Neural cell (in vitro differentiated cells): ENCODE data around the gene NACC2. TPM values are rescaled to one million over a fixed set of nuclear protein-coding genes. Genes with fewer than 3 reads are reported as not detected.

Experiments used
- H2AFZ ChIP-seq: fragments of 200-600, 300-800 bp; sonication (generic), shearing (Covaris generic); 2 replicates; pipeline ENCODE4 v1.6.0; 2014; ENCODE audit warnings: low read depth, mild to moderate bottlenecking, antibody characterized with exemption, low read length, moderate library complexity
- H3F3A ChIP-seq: fragments of 200-600 bp; shearing (Covaris generic); 2 replicates; pipeline ENCODE4 v1.6.1; 2016; ENCODE audit warnings: mild to moderate bottlenecking, moderate library complexity, mixed read lengths, antibody characterized with exemption, low read length; ENCODE audit not compliant: insufficient read depth, poor library complexity, severe bottlenecking
- H3K27ac ChIP-seq: fragments of 200-600, 300-800 bp; sonication (generic), shearing (Covaris generic); 2 replicates; pipeline ENCODE4 v1.5.1; 2014; ENCODE audit warnings: mild to moderate bottlenecking, low read length, moderate library complexity
- H3K27me3 ChIP-seq: fragments of 300-800, 200-600 bp; sonication (generic), shearing (Covaris generic); 2 replicates; pipeline ENCODE4 v1.6.0; 2014; ENCODE audit warnings: mild to moderate bottlenecking, low read depth, low read length, moderate library complexity; ENCODE audit not compliant: insufficient read depth
- H3K36me3 ChIP-seq: fragments of 300-800, 200-600 bp; sonication (generic), shearing (Covaris generic); 2 replicates; pipeline ENCODE4 v1.5.1; 2014; ENCODE audit warnings: mild to moderate bottlenecking, antibody characterized with exemption, low read length, moderate library complexity; ENCODE audit not compliant: insufficient read depth
- H3K4me2 ChIP-seq: fragments of 300-800, 200-600 bp; sonication (generic), shearing (Covaris generic); 2 replicates; pipeline ENCODE4 v1.6.0; 2014; ENCODE audit warnings: mild to moderate bottlenecking, low read length
- H3K4me3 ChIP-seq: fragments of 300-800, 200-600 bp; sonication (generic), shearing (Covaris generic); 2 replicates; pipeline ENCODE4 v1.5.1; 2014; ENCODE audit warnings: mild to moderate bottlenecking, low read length, moderate library complexity
- H3K79me2 ChIP-seq: fragments of 200-600 bp; shearing (Covaris generic); replicated peaks from 2 replicates; pipeline ENCODE4 v1.6.0; 2014; ENCODE audit warnings: mild to moderate bottlenecking, low read length, moderate library complexity; ENCODE audit not compliant: insufficient read depth
- H3K9ac ChIP-seq: fragments of 300-800, 200-600 bp; sonication (generic), shearing (Covaris generic); 2 replicates; pipeline ENCODE4 v1.6.1; 2016; ENCODE audit warnings: mild to moderate bottlenecking, low read length, mixed read lengths
- H3K9me2 ChIP-seq: fragments of 200-600 bp; shearing (Covaris generic); 2 replicates; pipeline ENCODE4 v1.6.1; 2016; ENCODE audit warnings: mild to moderate bottlenecking, low read length, mixed read lengths; ENCODE audit not compliant: insufficient read depth
- H3K9me3 ChIP-seq: fragments of 200-600, 300-800 bp; sonication (generic), shearing (Covaris generic); 2 replicates; pipeline ENCODE4 v1.6.1; 2016; ENCODE audit warnings: mild to moderate bottlenecking, mixed run types, low read length, moderate library complexity, mixed read lengths
- H4K20me1 ChIP-seq: fragments of 200-600 bp; shearing (Covaris generic); 2 replicates; pipeline ENCODE4 v1.6.1; 2016; ENCODE audit warnings: mild to moderate bottlenecking, mixed run types; ENCODE audit not compliant: insufficient read depth
- CTCF ChIP-seq: fragments of 450-650 bp; IDR thresholded peaks from 2 replicates; pipeline ENCODE4 v1.5.1; 2014; ENCODE audit warnings: antibody characterized with exemption, mild to moderate bottlenecking, moderate library complexity; ENCODE audit not compliant: poor library complexity, severe bottlenecking
- EP300 ChIP-seq: fragments of 450-650 bp; conservative IDR thresholded peaks from 2 replicates; pipeline ENCODE4 v1.6.1; 2014; ENCODE audit warnings: antibody characterized with exemption, mild to moderate bottlenecking, moderate library complexity; ENCODE audit not compliant: poor library complexity, severe bottlenecking
- EZH2 ChIP-seq: fragments of 200-600, 300-800 bp; shearing (Covaris generic), sonication (generic); IDR thresholded peaks from 2 replicates; pipeline ENCODE4 v1.6.1; 2014; ENCODE audit warnings: antibody characterized with exemption, low read length, borderline replicate concordance, mild to moderate bottlenecking; ENCODE audit not compliant: insufficient read depth, poor library complexity, severe bottlenecking
- MXI1 ChIP-seq: fragments of 450-650 bp; conservative IDR thresholded peaks from 2 replicates; pipeline ENCODE4 v1.6.1; 2014; ENCODE audit warnings: antibody characterized with exemption, mild to moderate bottlenecking; ENCODE audit not compliant: poor library complexity, severe bottlenecking
- POLR2AphosphoS5 ChIP-seq: IDR thresholded peaks from 2 replicates; pipeline ENCODE4 v1.6.1; 2012
- RAD21 ChIP-seq: fragments of 450-650 bp; conservative IDR thresholded peaks from 2 replicates; pipeline ENCODE4 v1.6.1; 2014; ENCODE audit warnings: antibody characterized with exemption, mild to moderate bottlenecking, moderate library complexity
- SMC3 ChIP-seq: fragments of 450-650 bp; conservative IDR thresholded peaks from 2 replicates; pipeline ENCODE4 v1.6.1; 2014; ENCODE audit warnings: antibody characterized with exemption, mild to moderate bottlenecking, moderate library complexity; ENCODE audit not compliant: poor library complexity
- TAF1 ChIP-seq: IDR thresholded peaks from 2 replicates; pipeline ENCODE4 v1.6.1; 2012; ENCODE audit warnings: low read depth
- polyA plus RNA-seq: library from polyadenylated mRNA; depleted of rRNA; stranded (reverse); fragments of >200 nt; gene quantifications from 2 replicates; pipeline ENCODE4 v1.2.3, GENCODE V29; 2014
- TF ChIP-seq, protein P1 (sequence below): IDR thresholded peaks from 2 replicates; pipeline ENCODE4 v1.6.1; 2012; ENCODE audit warnings: borderline replicate concordance

NACC2 gene
- polyA plus RNA-seq, 1 donor from 2014 or later, result 1.7 TPM

DNA sequence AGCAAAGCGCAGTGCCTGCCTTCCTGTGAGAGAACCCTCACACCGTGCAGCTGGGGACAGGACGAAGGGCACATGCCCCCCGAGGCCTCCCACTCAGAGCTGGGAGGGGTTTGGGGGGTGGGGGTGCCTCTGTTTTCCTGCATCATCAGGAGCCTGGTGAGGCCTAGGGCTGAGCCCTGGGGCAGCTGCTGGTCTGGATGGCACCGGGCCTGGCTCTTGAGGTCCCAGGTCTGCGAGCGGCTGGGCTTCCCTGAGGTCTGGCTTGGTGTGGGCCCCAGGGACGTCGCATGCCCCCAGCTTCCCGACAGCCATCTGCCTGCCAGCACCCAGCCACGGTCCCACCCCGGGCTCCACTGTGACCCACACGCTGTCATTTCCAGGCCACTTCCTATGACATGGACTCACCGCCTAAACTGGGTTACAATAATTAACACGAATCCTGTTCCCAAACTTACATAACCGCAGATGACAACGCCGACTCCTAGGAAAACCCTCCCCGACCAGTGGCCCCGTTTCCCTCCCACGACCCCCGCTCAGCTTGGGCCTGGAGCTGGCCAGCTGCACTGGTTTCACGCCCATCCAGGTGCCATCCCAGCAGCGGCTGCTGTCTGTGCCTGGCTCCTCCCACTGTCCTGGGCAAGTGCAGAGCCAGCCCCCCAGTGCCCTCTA is 8.7 kb downstream of the NACC2 start:
- Histone ChIP-seq H3K4me2 (no peak overlapping the region), H3K27ac (no peak overlapping the region), H3K9ac (no peak overlapping the region), H3K9me2 (no peaks in the 10 kb centered on the region), H3F3A (no peaks in the 10 kb centered on the region), H3K36me3 (no peaks in the 10 kb centered on the region), H2AFZ (no peak overlapping the region), H3K79me2 (no peaks in the 10 kb centered on the region), H3K27me3 (no peaks in the 10 kb centered on the region), H3K4me3 (no peak overlapping the region), H3K9me3 (no peaks in the 10 kb centered on the region), H4K20me1 (no peaks in the 10 kb centered on the region)
- TF ChIP-seq TAF1 (no peak), RAD21 (no peak), POLR2AphosphoS5 (no peak), SMC3 (no peak), MXI1 (no peak), EZH2 (no peak), CTCF (no peak), EP300 (no peak)
- TF ChIP-seq, protein P1, sequence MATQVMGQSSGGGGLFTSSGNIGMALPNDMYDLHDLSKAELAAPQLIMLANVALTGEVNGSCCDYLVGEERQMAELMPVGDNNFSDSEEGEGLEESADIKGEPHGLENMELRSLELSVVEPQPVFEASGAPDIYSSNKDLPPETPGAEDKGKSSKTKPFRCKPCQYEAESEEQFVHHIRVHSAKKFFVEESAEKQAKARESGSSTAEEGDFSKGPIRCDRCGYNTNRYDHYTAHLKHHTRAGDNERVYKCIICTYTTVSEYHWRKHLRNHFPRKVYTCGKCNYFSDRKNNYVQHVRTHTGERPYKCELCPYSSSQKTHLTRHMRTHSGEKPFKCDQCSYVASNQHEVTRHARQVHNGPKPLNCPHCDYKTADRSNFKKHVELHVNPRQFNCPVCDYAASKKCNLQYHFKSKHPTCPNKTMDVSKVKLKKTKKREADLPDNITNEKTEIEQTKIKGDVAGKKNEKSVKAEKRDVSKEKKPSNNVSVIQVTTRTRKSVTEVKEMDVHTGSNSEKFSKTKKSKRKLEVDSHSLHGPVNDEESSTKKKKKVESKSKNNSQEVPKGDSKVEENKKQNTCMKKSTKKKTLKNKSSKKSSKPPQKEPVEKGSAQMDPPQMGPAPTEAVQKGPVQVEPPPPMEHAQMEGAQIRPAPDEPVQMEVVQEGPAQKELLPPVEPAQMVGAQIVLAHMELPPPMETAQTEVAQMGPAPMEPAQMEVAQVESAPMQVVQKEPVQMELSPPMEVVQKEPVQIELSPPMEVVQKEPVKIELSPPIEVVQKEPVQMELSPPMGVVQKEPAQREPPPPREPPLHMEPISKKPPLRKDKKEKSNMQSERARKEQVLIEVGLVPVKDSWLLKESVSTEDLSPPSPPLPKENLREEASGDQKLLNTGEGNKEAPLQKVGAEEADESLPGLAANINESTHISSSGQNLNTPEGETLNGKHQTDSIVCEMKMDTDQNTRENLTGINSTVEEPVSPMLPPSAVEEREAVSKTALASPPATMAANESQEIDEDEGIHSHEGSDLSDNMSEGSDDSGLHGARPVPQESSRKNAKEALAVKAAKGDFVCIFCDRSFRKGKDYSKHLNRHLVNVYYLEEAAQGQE, result no peak

DNA sequence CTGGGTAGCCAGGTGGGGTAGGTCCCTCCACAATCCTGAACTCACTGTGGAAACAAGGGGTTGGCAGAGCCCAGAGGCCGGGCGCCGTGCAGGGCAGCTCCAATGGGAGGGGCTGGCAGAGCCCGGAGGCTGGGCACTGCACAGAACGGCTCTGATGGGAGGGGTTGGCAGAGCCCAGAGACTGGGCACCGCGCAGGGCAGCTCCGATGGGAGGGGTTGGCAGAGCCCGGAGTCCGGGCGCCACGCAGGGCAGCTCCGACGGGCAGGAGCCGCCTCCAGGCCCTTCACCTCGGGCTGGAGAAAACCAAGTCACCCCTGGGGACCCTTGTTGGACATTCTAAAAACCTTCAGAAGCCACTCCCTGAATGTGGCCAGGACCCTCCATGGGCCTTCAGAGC is 9.3 kb downstream of the NACC2 start:
- no peak overlapping the region for H3K4me2 ChIP-seq
- no peak overlapping the region for H3K27ac ChIP-seq

More for the DNA sequence above, 9.3 kb downstream of the NACC2 start:
- Histone ChIP-seq H3K4me3 (no peak overlapping the region), H3K9ac (no peak overlapping the region), H3F3A (no peaks in the 10 kb centered on the region), H3K27me3 (no peaks in the 10 kb centered on the region), H3K9me2 (no peaks in the 10 kb centered on the region), H4K20me1 (no peaks in the 10 kb centered on the region), H2AFZ (no peak overlapping the region), H3K36me3 (no peaks in the 10 kb centered on the region), H3K79me2 (no peaks in the 10 kb centered on the region), H3K9me3 (no peaks in the 10 kb centered on the region)
- TF ChIP-seq CTCF (no peak), SMC3 (no peak), MXI1 (no peak), TAF1 (no peak), RAD21 (no peak), EZH2 (no peak), POLR2AphosphoS5 (no peak), EP300 (no peak)
- TF ChIP-seq, protein P1, result no peak
